PFSK-1 (cell line): ENCODE results near the gene TLR6.
A peak's percentile ranks its signal among the peaks of the same experiment; 100 is the strongest.

Experiments
- FOXP2 ChIP-seq: optimal IDR thresholded peaks from 2 replicates; pipeline ENCODE3; 2011; ENCODE audit warnings: borderline replicate concordance, control low read depth, inconsistent platforms; ENCODE audit not compliant: insufficient read depth; ENCODE audit errors: extremely low read length, extremely low read depth
- POLR2AphosphoS5 ChIP-seq: IDR thresholded peaks from 2 replicates; pipeline ENCODE4 v1.6.1; 2012; ENCODE audit warnings: low read depth, mild to moderate bottlenecking, control low read depth, low read length, moderate library complexity
- REST ChIP-seq, 2 experiments: IDR thresholded peaks; 2 replicates each; pipeline versions ENCODE4 v1.6.1 to v1.8.0; 2011 to 2012; ENCODE audit warnings: low read depth in 2 of 2, low read length in 2 of 2, control low read depth in 1 of 2, inconsistent platforms in 1 of 2, mild to moderate bottlenecking in 1 of 2, moderate library complexity in 1 of 2; ENCODE audit not compliant: insufficient read depth in 1 of 2
- SIN3A ChIP-seq: IDR thresholded peaks from 2 replicates; pipeline ENCODE4 v1.6.1; 2012; ENCODE audit warnings: mild to moderate bottlenecking, low read length, moderate library complexity, borderline replicate concordance; ENCODE audit not compliant: insufficient read depth
- TAF1 ChIP-seq: IDR thresholded peaks from 2 replicates; pipeline ENCODE4 v1.6.1; 2012; ENCODE audit warnings: low read length, control low read depth, borderline replicate concordance; ENCODE audit not compliant: insufficient read depth

Gene TLR6

GRCh38 chr4:38873290-38873944 is 16.8 kb upstream of the TLR6 start:
- TF ChIP-seq TAF1 (no peak), REST (IDR thresholded peaks at IDR 0.05; ENCODE audit: insufficient read depth in 1 of 2, low read depth in 2 of 2, low read length in 2 of 2) (no peak), POLR2AphosphoS5 (no peak), FOXP2 (no peak), SIN3A (no peak)

GRCh38 chr4:38872620-38873019 is 16.0 kb upstream of the TLR6 start:
- TF ChIP-seq TAF1: no peak
- 0 out of 2 replicates have a peak, but pooled peaks have one; percentile 25 for TF ChIP-seq SIN3A

DNA sequence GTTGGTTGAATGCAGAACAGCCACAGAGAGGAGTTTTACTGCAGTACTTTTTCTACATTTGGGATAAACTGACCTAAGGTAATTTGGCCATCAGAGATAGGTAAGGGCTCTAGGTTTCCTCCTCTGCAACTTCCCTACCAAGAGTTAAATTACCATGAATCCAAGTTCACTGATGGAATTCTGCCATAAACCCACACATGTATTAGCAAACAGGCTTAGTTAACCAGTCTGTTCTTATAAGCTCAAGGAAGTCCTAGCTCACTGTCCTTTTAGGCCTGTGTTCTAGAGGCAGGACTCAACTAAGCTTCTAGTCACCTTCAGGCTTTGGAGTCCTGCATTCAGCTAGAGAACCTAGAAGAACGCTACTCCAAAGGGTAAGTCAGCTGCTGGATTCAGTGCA is 15.0 kb upstream of the TLR6 start:
- TF ChIP-seq POLR2AphosphoS5: no peak
- no peak for TF ChIP-seq FOXP2
- TF ChIP-seq SIN3A: no peak

DNA sequence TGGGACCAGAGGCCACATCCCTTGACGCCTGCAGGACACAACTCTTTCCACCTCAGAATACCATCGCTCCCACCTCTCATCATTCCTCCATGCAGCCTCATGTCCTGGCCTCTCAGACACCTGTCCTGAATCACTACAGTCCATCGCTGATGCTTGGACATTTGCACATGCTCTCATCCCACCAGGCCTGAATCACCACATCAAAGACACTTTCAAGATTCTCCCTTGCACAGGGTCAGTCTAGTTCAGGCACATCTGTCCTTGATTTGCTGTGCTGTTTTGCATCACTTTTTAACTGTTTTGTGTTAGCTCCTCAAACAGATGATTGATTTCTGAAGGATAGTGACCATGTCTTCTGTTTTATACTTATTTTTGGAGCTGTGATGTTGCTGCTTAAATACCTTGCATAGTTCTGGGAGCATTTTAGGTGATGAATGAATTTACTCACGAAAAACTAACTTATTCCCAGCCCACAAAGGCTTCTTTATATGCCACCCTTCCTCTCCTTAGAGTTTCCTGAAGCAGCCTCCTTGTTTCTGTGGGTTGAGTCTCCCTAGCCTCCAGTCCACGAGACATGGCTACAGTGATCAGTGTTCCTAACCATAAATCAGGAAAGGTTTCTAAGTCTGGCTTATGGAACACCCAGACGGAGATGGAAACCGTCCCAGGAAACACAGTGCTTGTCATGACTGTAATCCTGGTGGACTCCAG is 13.6 kb upstream of the TLR6 start:
- TF ChIP-seq REST (IDR thresholded peaks at IDR 0.05; ENCODE audit: insufficient read depth in 1 of 2, low read depth in 2 of 2, low read length in 2 of 2) (no peak), SIN3A (no peak), FOXP2 (no peak), TAF1 (no peak), POLR2AphosphoS5 (no peak)

- TF ChIP-seq TAF1 (no peak), SIN3A (no peak), POLR2AphosphoS5 (no peak), REST (IDR thresholded peaks at IDR 0.05; ENCODE audit: insufficient read depth in 1 of 2, low read depth in 2 of 2, low read length in 2 of 2) (no peak), FOXP2 (no peak)
These were observed 12.9 kb upstream of the TLR6 start for GRCh38 chr4:38869511-38869910.
